Gastrocnemius medialis (tissue), 4 donors: ENCODE data around the gene SPN. TPM values are rescaled to one million over a fixed set of nuclear protein-coding genes. Genes with fewer than 3 reads are reported as not detected.

Source experiments
- ATAC-seq, 2 donors: fragments of 150-250 bp; one replicate each; pipeline ENCODE4 v1.9.1; 2016
- DNase-seq, 2 donors: peaks; one replicate each; pipeline ENCODE4 v3.0.0-alpha.2; 2019
- H3K27ac ChIP-seq, 4 donors: fragments of 200-600 bp; sonication (generic); 1 replicate in 1 of 4; 2 replicates in 3 of 4; pipeline ENCODE4 v1.5.1; 2016 to 2018; ENCODE audit warnings: mild to moderate bottlenecking in 2 of 4, moderate library complexity in 1 of 4
- H3K27me3 ChIP-seq, 3 donors: fragments of 200-600 bp; sonication (generic) in 2 of 3; 1 replicate in 1 of 3; 2 replicates in 2 of 3; pipeline versions ENCODE4 v1.5.1 to v1.6.0; 2016 to 2019; ENCODE audit warnings: mild to moderate bottlenecking in 1 of 3, moderate library complexity in 1 of 3
- H3K36me3 ChIP-seq, 2 donors: fragments of 200-600 bp; sonication (generic) in 1 of 2; one replicate each; pipeline ENCODE4 v1.5.1; 2017 to 2018
- H3K4me1 ChIP-seq, 2 donors: fragments of 200-600 bp; sonication (generic) in 1 of 2; one replicate each; pipeline ENCODE4 v1.5.1; 2016 to 2017; ENCODE audit warnings: mild to moderate bottlenecking in 2 of 2
- H3K4me3 ChIP-seq, 4 donors: fragments of 200-600 bp; sonication (generic) in 3 of 4; 1 replicate in 1 of 4; 2 replicates in 3 of 4; pipeline ENCODE4 v1.5.1; 2016 to 2019; ENCODE audit warnings: mild to moderate bottlenecking in 2 of 4
- H3K9me3 ChIP-seq, 3 donors: fragments of 200-600 bp; sonication (generic) in 2 of 3; 1 replicate in 1 of 3; 2 replicates in 2 of 3; pipeline ENCODE4 v1.5.1; 2016 to 2019
- CTCF ChIP-seq, 5 experiments: fragments of 450-650 bp in 3 of 5; fragments of 200-600 bp in 2 of 5; sonication (generic) in 2 of 5; IDR thresholded peaks in 4 of 5; conservative IDR thresholded peaks in 1 of 5; 1 replicate in 4 of 5; 2 replicates in 1 of 5; pipeline ENCODE4 v1.5.1; 2016 to 2019; ENCODE audit warnings: antibody characterized with exemption in 5 of 5, mild to moderate bottlenecking in 3 of 5, moderate library complexity in 3 of 5
- POLR2A ChIP-seq, 2 donors: fragments of 450-650 bp; IDR thresholded peaks; one replicate each; pipeline ENCODE4 v1.6.1; 2017; ENCODE audit warnings: antibody characterized with exemption in 2 of 2, mild to moderate bottlenecking in 2 of 2, moderate library complexity in 2 of 2
- in situ Hi-C, 4 donors: fragments of 200-750 bp; cut with MboI; loops; one replicate each; pipeline versions ENCODE4 v1.15.0 to v1.8.0; 2017; ENCODE audit warnings: low sequenced_read_pairs in 4 of 4
- intact Hi-C: fragments of 100-400 bp; cut with DNase I; formaldehyde crosslinking; loops from one replicate; pipeline ENCODE4 v1.15.1; 2023; ENCODE audit warnings: low total_unique reads
- total RNA-seq, 4 donors: library from RNA; depleted of rRNA; stranded (reverse); fragments of >200 nt; gene quantifications; one replicate each; pipeline versions ENCODE4 v1.1.0 to v1.2.3, GENCODE V29; 2016

Gene SPN
- total RNA-seq, 4 donors from 2014 or later, result 0.12 to 0.88 (median 0.84) TPM; not detected in 1

GRCh38 chr16:29712809-29713208, 49.8 kb downstream of the SPN start:
- Histone ChIP-seq H3K9me3 (no peaks in the 10 kb centered on the region), H3K36me3 (no peaks in the 10 kb centered on the region), H3K4me1 (peaks cover 0 to 3% of the 10 kb centered on the region in 2 donors), H3K27ac (no peak overlapping the region), H3K4me3 (no peak overlapping the region), H3K27me3 (no peaks in the 10 kb centered on the region)
- ATAC-seq (no peak), DNase-seq (no peak)
- in situ Hi-C loops (loop anchor here in 1 of 4 donors (10.0 kb wide), 1 partner anchor 72 kb away; no protein-coding TSS in a partner anchor), intact Hi-C loops (no loop called here)
- no peak for TF ChIP-seq CTCF (IDR thresholded peaks at IDR 0.05 in 4 of 5, conservative IDR thresholded peaks at IDR 0.05 in 1 of 5)
- TF ChIP-seq POLR2A (IDR thresholded peaks at IDR 0.05), result no peak

GRCh38 chr16:29714396-29714795, 51.3 kb downstream of the SPN start:
- H3K27me3 ChIP-seq, result no peaks in the 10 kb centered on the region
- DNase-seq (no peak), ATAC-seq (no peak)
- H3K4me3 ChIP-seq, result no peak overlapping the region
- in situ Hi-C loops, result loop anchor here in 1 of 4 donors (10.0 kb wide), 1 partner anchor 70 kb away; no protein-coding TSS in a partner anchor
- peaks cover 0 to 3% of the 10 kb centered on the region in 2 donors for H3K4me1 ChIP-seq
- intact Hi-C loops, result no loop called here
- H3K36me3 ChIP-seq, result no peaks in the 10 kb centered on the region
- no peaks in the 10 kb centered on the region for H3K9me3 ChIP-seq
- no peak overlapping the region for H3K27ac ChIP-seq
- no peak for TF ChIP-seq CTCF (IDR thresholded peaks at IDR 0.05 in 4 of 5, conservative IDR thresholded peaks at IDR 0.05 in 1 of 5)
- no peak for TF ChIP-seq POLR2A (IDR thresholded peaks at IDR 0.05)

GRCh38 chr16:29714972-29715371, 51.9 kb downstream of the SPN start:
- no peak overlapping the region for H3K27ac ChIP-seq

GRCh38 chr16:29717113-29717512, 54.1 kb downstream of the SPN start:
- TF ChIP-seq POLR2A (IDR thresholded peaks at IDR 0.05), result no peak
- ATAC-seq (no peak), DNase-seq (no peak)
- no peaks in the 10 kb centered on the region for H3K27me3 ChIP-seq
- H3K4me3 ChIP-seq, result no peak overlapping the region
- intact Hi-C loops, result no loop called here
- no peak overlapping the region for H3K27ac ChIP-seq
- H3K36me3 ChIP-seq, result no peaks in the 10 kb centered on the region
- in situ Hi-C loops, result loop anchor here in 1 of 4 donors (10.0 kb wide), 1 partner anchor 68 kb away; no protein-coding TSS in a partner anchor
- no peaks in the 10 kb centered on the region for H3K4me1 ChIP-seq
- H3K9me3 ChIP-seq, result no peaks in the 10 kb centered on the region

More at GRCh38 chr16:29714972-29715371, 51.9 kb downstream of the SPN start:
- Histone ChIP-seq H3K4me1 (peaks cover 0 to 3% of the 10 kb centered on the region in 2 donors), H3K27me3 (no peaks in the 10 kb centered on the region), H3K36me3 (no peaks in the 10 kb centered on the region), H3K4me3 (no peak overlapping the region), H3K9me3 (no peaks in the 10 kb centered on the region)
- no peak for ATAC-seq
- no peak for DNase-seq
- intact Hi-C loops (no loop called here), in situ Hi-C loops (loop anchor here in 1 of 4 donors (10.0 kb wide), 1 partner anchor 70 kb away; no protein-coding TSS in a partner anchor)
- TF ChIP-seq POLR2A (IDR thresholded peaks at IDR 0.05) (no peak), CTCF (IDR thresholded peaks at IDR 0.05 in 4 of 5, conservative IDR thresholded peaks at IDR 0.05 in 1 of 5) (no peak)

- ATAC-seq, result no peak
- no peaks in the 10 kb centered on the region for H3K9me3 ChIP-seq
- TF ChIP-seq CTCF (IDR thresholded peaks at IDR 0.05 in 4 of 5, conservative IDR thresholded peaks at IDR 0.05 in 1 of 5) (no peak), POLR2A (IDR thresholded peaks at IDR 0.05) (no peak)
- no peak overlapping the region for H3K4me3 ChIP-seq
- intact Hi-C loops, result no loop called here
- no peaks in the 10 kb centered on the region for H3K36me3 ChIP-seq
- no peaks in the 10 kb centered on the region for H3K27me3 ChIP-seq
- no peak overlapping the region for H3K27ac ChIP-seq
- no peaks in the 10 kb centered on the region for H3K4me1 ChIP-seq
- in situ Hi-C loops, result loop anchor here in 1 of 4 donors (10.0 kb wide), 1 partner anchor 66 kb away; no protein-coding TSS in a partner anchor
- DNase-seq, result no peak
These were observed 56.0 kb downstream of the SPN start for GRCh38 chr16:29719063-29719462.

Other genes with a start within 250 kb of the SPN start
- gene BOLA2, start 208.9 kb upstream of the SPN start, total RNA-seq, result 10 to 100 TPM in 2 of 4 donors, 1 to 10 TPM in 2; 3.3 to 17.6 (median 9.7) TPM
- 10 to 100 TPM; 31.6 to 57.4 (median 39.7) TPM for gene SLX1B, start 208.7 kb upstream of the SPN start, total RNA-seq
- 1 to 10 TPM; 2.9 to 9.7 (median 7.5) TPM for gene SULT1A4, start 203.3 kb upstream of the SPN start, total RNA-seq
- gene NPIPB12, start 156.8 kb upstream of the SPN start, total RNA-seq, result 10 to 100 TPM in 2 of 4 donors, 1 to 10 TPM in 2; 6.8 to 28.2 (median 11.5) TPM
- gene QPRT, start 15.9 kb downstream of the SPN start, total RNA-seq, result 1 to 10 TPM in 2 of 4 donors, under 1 TPM in 2; 0.78 to 2.5 (median 1.5) TPM
- under 1 TPM in 2 of 4 donors, not detected in 2; 0.26 to 0.31 TPM for gene C16orf54, start 82.7 kb downstream of the SPN start, total RNA-seq
- 1 to 10 TPM in 1 of 4 donors, not detected in 3; 1.7 TPM for gene ZG16, start 115.0 kb downstream of the SPN start, total RNA-seq
- gene KIF22, start 127.5 kb downstream of the SPN start, total RNA-seq, result 10 to 100 TPM in 3 of 4 donors, 1 to 10 TPM in 1; 9.0 to 13.9 (median 12.8) TPM
- 100 to 1,000 TPM in 2 of 4 donors, 10 to 100 TPM in 2; 68.7 to 145 (median 96.4) TPM for gene MAZ, start 143.3 kb downstream of the SPN start, total RNA-seq
- 1 to 10 TPM in 1 of 4 donors, not detected in 3; 3.5 TPM for gene PRRT2, start 148.9 kb downstream of the SPN start, total RNA-seq
- 10 to 100 TPM; 15.5 to 29.2 (median 21.7) TPM for gene PAGR1, start 152.9 kb downstream of the SPN start, total RNA-seq
- gene MVP, start 157.2 kb downstream of the SPN start, total RNA-seq, result 10 to 100 TPM; 40.3 to 77.5 (median 47.6) TPM
- gene CDIPT, start 200.0 kb downstream of the SPN start, total RNA-seq, result 10 to 100 TPM; 35.5 to 71.8 (median 55.7) TPM
- 1 to 10 TPM in 1 of 4 donors, under 1 TPM in 3; 0.20 to 1.7 (median 0.56) TPM for gene SEZ6L2, start 236.3 kb downstream of the SPN start, total RNA-seq
- not detected for gene ASPHD1, start 237.2 kb downstream of the SPN start, total RNA-seq